Mesothelial cell of epicardium (in vitro differentiated cells): ENCODE results near the gene FBXW4. TPM values are rescaled to one million over a fixed set of nuclear protein-coding genes. Genes with fewer than 3 reads are reported as not detected.

ENCODE experiments used
- DNase-seq, 2 experiments: peaks; one replicate each; pipeline ENCODE4 v3.0.0; 2021; ENCODE audit warnings: low spot score in 2 of 2; ENCODE audit not compliant: unreplicated experiment in 2 of 2
- H3K27ac Mint-ChIP-seq: 2 replicates; pipeline ENCODE4 v1.8.0; 2021; ENCODE audit warnings: mixed read lengths
- H3K27me3 Mint-ChIP-seq: 2 replicates; pipeline ENCODE4 v1.8.0; 2021; ENCODE audit warnings: low read depth, mixed read lengths
- H3K36me3 Mint-ChIP-seq: 2 replicates; pipeline ENCODE4 v1.8.0; 2021; ENCODE audit warnings: mixed read lengths
- H3K4me1 Mint-ChIP-seq: 2 replicates; pipeline ENCODE4 v1.8.0; 2021; ENCODE audit warnings: mixed read lengths
- H3K4me3 Mint-ChIP-seq: 2 replicates; pipeline ENCODE4 v1.8.0; 2021; ENCODE audit warnings: mild to moderate bottlenecking, moderate library complexity, mixed read lengths
- H3K9me3 Mint-ChIP-seq: 2 replicates; pipeline ENCODE4 v1.8.0; 2021; ENCODE audit warnings: mixed read lengths
- CTCF ChIP-seq: fragments of 200-600 bp; sonication (generic); IDR thresholded peaks from one replicate; pipeline ENCODE4 v1.5.0; 2021; ENCODE audit warnings: antibody characterized with exemption; ENCODE audit not compliant: unreplicated experiment
- total RNA-seq: library from RNA; stranded (reverse); gene quantifications from 3 replicates; pipeline ENCODE4 v1.2.1, GENCODE V29; 2021

Gene FBXW4
- total RNA-seq, 1 donor from 2014 or later: 65.9 TPM

DNA sequence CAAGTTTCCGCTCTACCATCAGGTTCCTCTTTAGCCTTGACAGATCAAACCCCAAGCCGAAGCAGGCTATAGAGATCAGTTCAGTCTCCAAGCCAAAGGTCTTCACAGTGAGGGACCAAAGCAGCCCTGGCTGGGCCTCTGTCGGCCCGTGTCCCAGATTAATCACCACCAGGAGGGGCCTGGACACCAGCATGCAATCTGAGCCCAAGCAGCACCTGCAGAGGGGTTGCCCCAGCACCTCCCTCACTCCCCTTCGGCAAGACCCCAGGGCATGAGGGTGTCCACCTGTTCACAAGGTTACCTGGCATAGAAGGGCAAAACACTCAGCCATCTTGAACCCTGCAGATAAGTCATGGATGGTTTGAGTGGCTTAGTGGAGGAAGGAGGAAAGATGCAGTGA, 36.0 kb downstream of the FBXW4 start:
- Mint-ChIP-seq H3K4me1 (no peaks in the 10 kb centered on the region), H3K4me3 (no peak overlapping the region), H3K27me3 (no peaks in the 10 kb centered on the region), H3K27ac (no peak overlapping the region), H3K9me3 (no peaks in the 10 kb centered on the region), H3K36me3 (peaks cover 35% of the 10 kb centered on the region)
- no peak for TF ChIP-seq CTCF
- DNase-seq: no peak

DNA sequence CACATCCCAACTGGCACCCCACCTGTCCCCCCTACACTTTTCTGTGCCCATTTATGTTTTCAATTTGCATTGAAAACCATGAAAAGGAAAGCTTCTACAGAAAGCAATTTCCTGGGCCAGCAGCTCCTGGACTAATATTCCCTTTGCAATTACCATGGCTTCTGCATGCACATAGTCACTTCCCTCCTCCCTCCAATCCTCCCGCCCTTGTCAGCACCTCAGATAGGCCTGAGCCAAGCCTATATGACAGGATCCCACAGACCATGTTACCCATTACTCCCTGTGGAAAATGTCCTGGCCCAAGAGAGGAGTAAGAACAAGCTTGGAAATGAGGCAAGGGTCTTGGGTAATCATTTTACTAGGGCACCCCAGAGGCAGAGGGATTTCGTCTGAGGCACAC, 38.1 kb downstream of the FBXW4 start:
- Mint-ChIP-seq H3K4me3 (no peak overlapping the region), H3K36me3 (peaks cover 27% of the 10 kb centered on the region), H3K4me1 (no peaks in the 10 kb centered on the region), H3K27ac (no peak overlapping the region), H3K27me3 (no peaks in the 10 kb centered on the region), H3K9me3 (no peaks in the 10 kb centered on the region)
- TF ChIP-seq CTCF: no peak
- DNase-seq: no peak

- DNase-seq: no peak
- Mint-ChIP-seq H3K9me3 (no peaks in the 10 kb centered on the region), H3K36me3 (peaks cover 23% of the 10 kb centered on the region), H3K4me3 (no peak overlapping the region), H3K27ac (no peak overlapping the region), H3K4me1 (no peaks in the 10 kb centered on the region), H3K27me3 (no peaks in the 10 kb centered on the region)
- TF ChIP-seq CTCF: no peak
Observed at GRCh38 chr10:101655570-101655969, 39.4 kb downstream of the FBXW4 start.

GRCh38 chr10:101653536-101653935, 41.4 kb downstream of the FBXW4 start:
- Mint-ChIP-seq H3K36me3 (peaks cover 20% of the 10 kb centered on the region), H3K4me3 (no peak overlapping the region), H3K4me1 (no peaks in the 10 kb centered on the region), H3K9me3 (no peaks in the 10 kb centered on the region), H3K27ac (no peak overlapping the region), H3K27me3 (no peaks in the 10 kb centered on the region)
- no peak for DNase-seq
- no peak for TF ChIP-seq CTCF

GRCh38 chr10:101651336-101651735, 43.6 kb downstream of the FBXW4 start:
- no peak for TF ChIP-seq CTCF
- H3K9me3 Mint-ChIP-seq: no peaks in the 10 kb centered on the region
- peaks cover 17% of the 10 kb centered on the region for H3K36me3 Mint-ChIP-seq
- no peaks in the 10 kb centered on the region for H3K27me3 Mint-ChIP-seq
- no peaks in the 10 kb centered on the region for H3K4me1 Mint-ChIP-seq
- no peak overlapping the region for H3K4me3 Mint-ChIP-seq
- H3K27ac Mint-ChIP-seq: no peak overlapping the region
- no peak for DNase-seq

GRCh38 chr10:101650863-101651262, 44.1 kb downstream of the FBXW4 start:
- Mint-ChIP-seq H3K36me3 (peaks cover 12% of the 10 kb centered on the region), H3K4me1 (no peaks in the 10 kb centered on the region), H3K27me3 (no peaks in the 10 kb centered on the region), H3K4me3 (no peak overlapping the region), H3K27ac (no peak overlapping the region), H3K9me3 (no peaks in the 10 kb centered on the region)
- DNase-seq: no peak
- TF ChIP-seq CTCF: no peak
